DMS53 treated with DMSO at 0.1 percent for 48 hours (cell line): ENCODE measurements around the gene NTRK1.
A peak's percentile ranks its signal among the peaks of the same experiment; 100 is the strongest.

Source experiments
- DNase-seq: peaks from one replicate; lab custom pipeline; 2025; ENCODE audit not compliant: unreplicated experiment; lab: John Stamatoyannopoulos, UW

NTRK1 gene

DNA sequence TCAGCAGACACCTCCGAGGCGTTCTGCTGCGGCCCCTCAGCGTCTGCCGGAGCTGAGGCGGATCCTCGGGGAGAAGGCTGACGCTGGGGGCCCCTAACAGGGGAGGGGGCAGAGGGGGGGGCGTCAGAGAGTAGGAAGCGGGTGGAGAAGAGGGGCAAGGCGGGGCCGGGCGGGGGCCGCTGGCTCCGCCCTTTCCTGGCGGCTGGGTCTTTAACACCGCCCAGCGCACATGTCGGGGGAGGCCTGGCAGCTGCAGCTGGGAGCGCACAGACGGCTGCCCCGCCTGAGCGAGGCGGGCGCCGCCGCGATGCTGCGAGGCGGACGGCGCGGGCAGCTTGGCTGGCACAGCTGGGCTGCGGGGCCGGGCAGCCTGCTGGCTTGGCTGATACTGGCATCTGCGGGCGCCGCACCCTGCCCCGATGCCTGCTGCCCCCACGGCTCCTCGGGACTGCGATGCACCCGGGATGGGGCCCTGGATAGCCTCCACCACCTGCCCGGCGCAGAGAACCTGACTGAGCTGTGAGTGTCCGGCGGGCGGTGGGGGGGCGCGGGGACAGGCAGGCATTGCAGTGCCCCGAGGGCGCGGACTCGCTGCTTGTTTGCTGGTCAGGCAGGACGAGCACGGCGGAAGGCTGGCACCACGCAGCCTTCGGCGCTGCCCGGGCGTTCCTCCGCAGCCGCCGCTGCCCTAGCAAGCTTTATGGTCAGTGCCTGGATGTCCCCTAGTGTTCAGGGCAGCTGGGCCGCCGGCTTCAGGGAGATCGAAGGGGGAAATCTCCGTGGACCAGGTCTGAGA, at the start of gene NTRK1:
Gene NTRK1, plus strand, starts transcription at position 238 of the 796 bp plus-strand sequence. Its CDS starts 70 bp downstream, at position 308.
- DNase-seq = no peak

DNA sequence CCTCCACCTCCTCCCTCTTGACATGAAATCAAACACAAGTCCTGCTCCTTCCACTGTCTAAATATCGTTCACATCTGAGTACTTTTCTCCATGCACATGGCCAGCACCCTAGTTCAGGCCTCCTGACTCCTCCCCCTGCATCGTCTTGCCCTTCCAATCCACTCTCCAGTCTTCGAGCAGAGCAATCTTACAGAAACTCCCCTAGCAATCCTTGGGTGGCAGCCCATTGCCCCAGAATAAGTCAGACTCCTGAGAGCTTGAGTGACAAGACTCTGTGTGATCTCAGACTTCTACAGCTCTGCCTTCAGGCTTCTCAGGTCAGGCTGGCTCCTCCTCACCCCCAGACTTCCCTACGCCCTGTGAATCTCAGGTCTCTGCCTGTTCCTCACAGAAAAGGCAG, 49.5 kb upstream of the NTRK1 start:
- no peak for DNase-seq

DNA sequence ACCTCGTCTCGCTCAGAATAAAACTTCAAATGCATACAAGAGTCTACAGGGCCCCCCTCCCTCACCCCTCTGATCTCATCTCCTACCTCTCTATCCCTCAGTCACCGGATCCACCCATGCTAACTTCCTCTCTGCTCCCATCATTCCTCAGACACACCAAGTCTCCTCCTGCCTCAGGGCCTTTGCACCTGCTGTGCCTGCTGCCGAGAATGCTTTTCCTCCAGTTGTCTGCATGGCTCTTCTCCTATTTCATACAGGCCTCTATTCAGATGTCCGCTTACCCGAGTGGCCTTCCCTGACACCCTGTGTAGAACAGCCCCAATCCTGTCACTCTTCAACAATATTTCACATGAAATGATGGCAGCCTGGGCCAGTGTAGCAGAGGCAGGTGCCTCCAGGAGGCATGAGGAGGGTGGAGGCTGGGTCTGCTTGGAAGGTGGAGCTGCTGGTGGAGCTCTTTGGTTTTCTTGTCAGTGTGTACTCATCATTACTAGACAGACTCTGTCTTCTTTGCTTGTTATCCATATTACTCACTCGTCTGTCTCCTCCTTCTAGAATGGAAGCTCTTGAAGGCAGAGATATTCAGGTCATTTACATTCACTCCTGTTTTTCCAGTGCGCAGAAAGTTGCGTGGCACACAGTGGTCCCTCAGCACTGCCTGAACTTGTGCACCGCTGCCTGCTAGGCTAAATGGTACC, 48.2 kb upstream of the NTRK1 start:
- no peak for DNase-seq

DNA sequence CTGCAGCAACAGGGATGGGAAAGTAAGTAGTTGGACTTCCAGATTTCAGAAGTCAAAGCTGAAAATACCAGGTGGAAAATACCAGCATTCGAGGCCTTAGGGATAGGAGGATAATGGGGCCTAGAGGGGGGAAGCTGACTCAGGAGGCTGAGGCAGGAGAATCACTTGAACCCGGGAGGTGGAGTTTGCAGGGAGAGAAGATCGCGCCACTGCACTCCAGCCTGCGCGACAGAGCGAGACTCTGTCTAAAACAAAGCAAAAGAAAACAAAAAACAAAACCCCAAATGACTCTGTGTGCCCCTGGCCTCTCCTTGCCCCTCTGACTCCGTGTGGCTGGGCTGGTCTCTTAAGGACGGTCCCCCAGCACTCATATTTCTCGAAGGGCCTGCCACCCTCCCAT, 47.4 kb upstream of the NTRK1 start:
- no peak for DNase-seq

DNA sequence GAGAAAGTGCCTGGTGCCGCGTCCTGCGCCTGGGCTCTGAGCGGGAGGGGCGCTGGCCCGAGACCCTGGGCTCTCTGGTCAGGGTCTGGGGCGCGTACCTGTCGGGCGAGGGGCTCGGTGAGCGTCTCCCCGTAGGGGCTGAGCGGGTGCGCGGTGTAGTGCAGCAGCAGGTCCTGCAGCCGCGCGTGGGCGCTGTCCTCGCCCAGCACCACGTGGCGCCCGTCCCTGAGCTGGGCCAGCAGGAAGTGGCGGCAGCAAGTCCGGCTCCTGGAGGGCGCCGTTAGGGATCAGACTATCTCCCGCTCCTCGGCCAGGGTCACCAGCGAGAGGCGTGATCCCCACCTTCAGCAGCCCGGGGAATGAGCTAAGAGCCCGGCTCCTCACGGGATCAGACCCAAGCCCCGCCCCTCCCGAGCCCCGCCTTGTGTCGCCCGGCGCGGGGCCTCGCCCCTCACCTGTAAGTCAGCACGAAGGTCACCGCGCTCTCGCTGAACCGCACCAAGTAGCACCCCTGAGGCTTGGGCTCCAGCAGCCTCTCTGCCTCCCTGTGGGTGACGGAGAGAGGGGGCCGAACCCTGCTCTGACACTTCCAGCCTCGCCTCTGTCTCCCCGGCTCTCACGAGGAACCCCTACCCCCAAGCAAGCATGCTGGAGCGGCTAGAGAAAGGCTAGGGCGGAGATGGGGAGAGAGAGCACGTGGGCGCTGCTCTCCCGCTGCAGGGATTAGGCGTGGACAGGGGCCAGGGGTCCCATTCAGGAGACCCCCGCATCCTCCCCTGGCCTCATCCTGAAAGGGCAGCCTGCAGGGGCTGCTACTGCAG, 46.7 kb upstream of the NTRK1 start:
- DNase-seq = peak; percentile 52

DNA sequence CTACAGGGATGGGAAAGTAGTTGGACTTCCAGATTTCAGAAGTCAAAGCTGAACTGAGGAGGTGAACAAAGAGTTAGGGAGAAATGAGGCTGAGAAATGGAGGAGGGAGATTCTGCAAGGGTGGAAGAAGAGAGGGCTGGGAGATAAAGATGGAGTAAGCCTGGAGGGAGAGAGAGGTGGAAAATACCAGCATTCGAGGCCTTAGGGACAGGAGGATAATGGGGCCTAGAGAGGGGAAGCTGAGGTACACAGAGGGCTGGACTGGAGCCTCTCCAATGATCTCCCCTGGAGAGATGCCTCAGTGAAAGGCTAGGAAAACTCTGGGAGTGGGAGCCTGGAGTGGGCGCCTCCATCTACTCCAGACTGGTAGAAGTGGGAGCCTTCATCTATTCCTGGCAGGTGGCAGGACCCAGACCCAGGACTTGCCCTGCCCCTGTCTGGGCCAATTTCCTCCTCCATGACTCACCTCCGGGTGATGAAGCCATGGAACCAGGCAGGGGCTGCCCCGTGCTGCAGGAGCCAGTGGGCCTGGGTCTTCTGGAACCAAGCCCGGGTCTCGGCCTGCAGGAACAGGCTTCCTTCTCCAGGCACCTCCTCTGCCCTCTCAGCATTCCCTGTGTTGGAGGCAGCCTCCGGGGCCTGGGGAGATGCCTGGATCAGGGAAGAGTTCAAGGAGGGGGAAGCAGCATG, 45.9 kb upstream of the NTRK1 start:
- DNase-seq = no peak

DNA sequence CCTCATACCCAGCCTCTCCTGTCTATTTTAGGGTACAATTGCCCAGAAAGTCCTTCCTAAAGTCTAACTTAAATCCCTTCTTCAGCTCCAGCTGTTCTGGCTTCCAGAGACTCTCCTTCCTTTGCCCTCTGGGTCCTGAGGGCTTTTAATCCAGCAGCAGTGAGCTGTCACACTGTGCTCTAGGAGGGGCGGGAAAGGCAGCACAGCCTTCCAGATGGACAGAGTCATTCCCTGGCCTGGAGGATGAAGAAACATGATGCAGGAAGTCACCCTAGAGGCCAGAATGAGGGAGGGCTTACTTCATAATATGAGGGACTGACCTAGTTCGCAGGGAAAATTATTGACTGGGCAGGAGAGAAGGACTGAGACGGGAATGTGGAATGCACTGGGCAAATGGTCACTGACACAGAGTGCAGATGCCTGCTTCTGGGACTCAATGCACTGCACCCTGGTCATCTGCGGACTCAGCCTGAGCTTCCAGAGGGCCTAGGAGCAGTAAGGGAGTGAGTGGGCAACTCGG, 45.3 kb upstream of the NTRK1 start:
- DNase-seq = no peak

DNA sequence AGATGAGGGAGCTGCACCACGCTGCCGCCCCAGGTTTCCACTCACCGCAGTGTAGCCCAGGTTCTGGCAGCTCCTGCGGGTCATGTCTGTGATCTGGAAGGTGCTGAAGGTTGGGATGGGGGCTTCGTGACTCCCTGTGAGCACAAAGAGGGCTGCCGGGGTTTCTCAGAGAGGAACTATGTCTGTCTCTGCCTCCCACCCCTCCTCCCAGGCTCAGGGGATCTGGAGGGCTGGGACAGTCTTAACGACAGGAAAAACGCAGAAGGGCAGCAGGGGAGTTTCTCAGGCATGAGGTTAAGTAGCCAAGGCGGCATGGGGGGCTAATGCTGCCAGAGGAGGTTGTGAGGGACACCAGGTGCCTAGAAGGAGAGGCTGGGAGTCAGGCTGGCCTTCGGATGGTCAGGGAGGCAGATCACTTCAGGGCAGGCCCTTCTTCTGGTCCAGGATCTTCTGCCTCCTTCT, 44.7 kb upstream of the NTRK1 start:
- no peak for DNase-seq

DNA sequence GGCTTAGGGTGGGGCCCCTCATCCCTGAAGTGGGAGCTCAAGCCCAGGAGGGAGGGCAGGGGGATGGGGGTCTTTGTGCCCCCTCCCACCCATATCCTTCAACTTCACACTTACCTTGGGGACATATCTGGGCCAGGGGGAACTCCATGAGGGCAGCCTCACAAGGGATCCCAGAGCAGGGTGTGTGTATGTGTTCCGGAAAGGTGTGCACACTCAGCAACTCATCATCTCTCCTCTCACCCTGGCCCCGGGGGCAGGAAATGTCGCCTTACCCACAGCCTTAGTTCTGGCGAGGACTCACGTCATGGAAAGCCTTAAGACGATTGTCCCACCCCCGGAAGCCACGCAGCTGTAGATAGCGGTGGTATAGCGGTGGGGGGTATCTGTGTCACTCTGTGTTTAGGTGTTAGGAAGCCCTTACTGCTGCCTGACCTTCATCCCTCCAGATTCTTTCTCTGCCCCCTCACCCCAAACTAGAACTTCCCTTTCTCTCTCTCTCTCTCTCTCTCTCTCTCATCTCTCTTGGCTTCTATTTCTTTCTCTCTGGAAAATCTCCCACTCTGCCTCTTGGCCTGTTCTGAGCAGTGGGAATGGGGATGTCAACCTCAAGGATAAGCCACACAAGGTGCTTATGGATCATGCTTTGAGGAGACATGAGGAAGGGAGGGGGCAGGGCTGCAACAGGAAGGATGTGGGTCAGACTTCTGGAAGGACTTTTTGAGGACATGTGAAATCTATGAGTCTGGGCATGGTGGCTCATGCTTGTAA, 43.9 kb upstream of the NTRK1 start, which contains the start of gene SH2D2A:
Gene SH2D2A, minus strand, starts transcription at position 288 of the 768 bp plus-strand sequence. Its CDS starts 140 bp downstream, at position 148.
- no peak for DNase-seq

DNA sequence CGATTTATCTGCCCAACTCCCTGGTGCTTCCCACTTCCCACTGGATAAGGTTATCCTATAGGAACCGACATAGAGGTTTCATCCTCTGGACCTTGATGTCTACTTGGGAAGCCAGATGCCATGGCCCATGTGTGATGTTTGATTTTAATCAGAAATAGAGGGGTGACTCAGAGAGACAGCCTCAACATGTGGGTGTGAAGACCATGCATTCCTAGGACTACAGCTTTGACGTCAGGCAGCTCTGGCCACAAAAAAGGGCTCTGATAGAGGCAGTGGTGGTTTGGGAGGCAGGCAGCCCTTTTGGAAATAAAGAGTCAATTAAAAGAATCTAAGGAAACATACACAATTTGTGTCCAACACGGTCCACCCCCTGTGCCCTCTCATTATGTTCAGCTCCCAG, 38.9 kb upstream of the NTRK1 start:
- no peak for DNase-seq

DNA sequence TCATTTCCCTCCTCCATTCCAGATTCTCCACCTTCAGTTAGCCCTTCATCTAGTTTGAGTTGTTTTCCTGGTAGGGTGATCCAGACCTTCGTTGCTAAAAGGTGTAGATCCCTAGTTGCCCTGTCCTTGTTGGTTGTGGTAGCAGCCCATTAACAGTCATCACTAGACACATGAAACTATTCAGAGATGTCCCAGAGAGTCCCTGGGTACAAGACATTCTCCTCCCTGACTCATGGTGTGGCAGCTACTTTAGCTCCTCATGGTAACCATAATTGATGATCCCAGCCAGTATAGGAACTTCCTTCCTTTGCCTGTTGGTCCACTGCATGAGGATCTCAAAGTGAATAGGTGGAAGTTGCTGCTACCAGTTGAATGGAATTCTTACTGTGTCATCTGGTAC, 38.0 kb upstream of the NTRK1 start:
- no peak for DNase-seq

DNA sequence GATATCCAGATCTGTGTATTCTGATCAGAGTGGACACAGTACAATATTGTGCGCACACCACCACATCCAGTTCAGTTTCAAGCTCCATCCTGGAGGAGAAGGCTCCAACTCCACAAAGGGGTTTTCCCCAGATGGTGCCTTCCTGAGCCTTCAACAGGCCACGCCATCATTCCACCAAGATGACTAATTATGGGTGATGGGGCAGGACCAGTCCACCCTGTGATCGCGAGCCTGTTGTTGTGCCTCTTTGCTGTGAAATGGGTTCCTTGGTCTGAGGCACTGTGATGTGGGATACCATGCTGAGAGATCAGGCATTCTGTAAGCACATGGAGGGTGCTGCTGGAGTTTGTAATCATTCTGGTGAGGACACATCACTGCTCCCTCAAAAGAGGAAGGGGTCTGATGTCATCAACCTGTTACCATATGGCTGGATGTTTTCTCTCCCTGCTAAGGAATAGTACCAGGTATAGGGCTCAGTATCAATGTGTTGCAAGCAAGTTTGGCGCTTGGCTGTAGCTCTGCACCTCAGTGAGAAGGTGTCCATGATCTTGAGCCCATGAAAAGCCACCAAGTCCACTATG, 37.4 kb upstream of the NTRK1 start:
- DNase-seq = no peak

DNA sequence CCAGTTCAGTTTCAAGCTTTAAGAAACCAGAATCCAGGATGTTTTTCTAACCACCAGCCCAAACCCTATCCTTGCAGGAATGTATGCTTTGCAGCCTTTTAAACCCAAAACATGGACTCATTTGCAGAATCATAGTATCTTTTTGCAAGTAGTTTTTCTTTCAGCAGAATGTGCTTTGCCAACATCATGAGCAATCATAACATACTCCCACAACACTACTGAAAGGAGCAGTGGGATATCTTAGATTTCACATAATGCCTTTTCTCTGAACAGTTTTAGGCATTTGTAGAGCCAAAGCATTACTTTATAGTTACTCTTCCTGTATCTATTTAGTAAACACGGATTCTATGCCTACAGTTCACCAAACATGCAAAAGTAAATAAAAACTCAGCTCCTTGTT, 34.0 kb upstream of the NTRK1 start:
- DNase-seq = no peak

DNA sequence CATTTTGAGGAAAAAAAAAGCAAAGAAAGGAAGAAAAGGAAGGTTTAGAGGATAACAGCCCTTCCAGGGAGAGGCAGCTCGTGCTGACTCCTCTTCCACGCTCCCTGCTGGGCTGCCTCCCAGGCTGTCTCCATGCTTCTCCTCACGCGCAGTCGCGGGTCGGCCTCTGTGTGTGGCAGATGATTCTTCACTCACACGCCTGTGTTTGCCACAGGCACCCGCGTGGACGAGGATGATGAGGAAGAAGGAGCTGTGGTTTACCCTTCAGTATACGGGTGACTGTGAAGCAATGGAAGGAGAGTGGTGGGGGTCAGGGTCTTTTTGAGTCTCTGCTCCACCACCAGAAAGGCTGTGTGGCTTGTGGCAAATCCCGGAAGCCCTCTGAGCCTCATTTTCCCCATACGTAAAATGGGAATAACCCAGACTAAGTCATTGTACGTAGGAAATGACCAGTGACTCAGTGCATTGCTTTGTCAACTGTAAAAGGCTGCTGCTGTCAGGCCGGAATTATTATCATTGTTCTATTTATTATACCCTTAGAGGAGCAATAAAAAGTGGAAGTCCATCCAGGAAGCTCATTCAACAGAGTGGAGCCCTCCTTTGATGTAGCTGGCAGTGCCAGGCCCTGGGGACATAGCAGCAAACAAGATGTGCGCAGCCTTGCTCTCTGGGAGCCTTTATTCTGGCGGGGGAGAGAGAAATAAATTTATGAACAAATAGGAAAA, 32.1 kb upstream of the NTRK1 start:
- DNase-seq = no peak

DNA sequence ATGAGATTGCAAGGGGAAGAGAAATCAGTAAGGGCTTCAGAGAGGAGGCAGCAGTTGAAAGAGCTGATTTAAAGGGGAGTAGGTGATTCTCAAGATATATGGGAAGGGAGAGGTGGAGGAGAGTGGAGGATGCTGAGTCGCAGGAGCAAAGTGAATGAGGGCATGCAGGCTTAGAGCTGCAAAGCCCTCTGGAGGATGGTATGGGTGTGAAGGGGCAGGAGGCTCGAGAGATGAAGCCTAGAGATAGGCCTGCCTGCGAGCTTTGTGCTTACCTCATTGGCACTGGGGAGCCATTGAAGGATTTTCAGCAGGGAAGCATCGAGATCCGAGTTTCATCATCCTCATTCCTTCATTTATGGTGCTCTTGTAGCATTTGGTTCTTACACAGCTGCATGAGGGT, 28.2 kb upstream of the NTRK1 start:
- DNase-seq = no peak

DNA sequence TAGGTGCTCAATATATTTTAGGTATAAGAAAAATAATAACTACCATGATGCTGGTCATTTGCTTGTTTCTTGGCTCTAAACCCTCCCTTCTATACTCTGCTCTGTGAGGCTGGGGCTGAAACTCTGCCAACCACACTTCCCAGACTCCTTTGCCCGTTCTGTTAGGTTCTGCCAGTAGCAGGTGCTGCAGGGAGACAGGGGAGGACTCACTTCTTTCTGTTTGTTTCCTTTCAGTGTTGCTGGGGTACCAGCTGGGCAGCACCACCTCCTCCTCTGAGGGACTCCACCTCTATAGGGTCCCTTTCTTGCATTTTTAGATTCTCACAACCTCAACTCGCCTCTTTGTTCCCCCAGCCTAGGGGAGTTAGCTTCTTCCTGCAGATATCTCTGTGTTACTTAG, 27.1 kb upstream of the NTRK1 start:
- DNase-seq = no peak

DNA sequence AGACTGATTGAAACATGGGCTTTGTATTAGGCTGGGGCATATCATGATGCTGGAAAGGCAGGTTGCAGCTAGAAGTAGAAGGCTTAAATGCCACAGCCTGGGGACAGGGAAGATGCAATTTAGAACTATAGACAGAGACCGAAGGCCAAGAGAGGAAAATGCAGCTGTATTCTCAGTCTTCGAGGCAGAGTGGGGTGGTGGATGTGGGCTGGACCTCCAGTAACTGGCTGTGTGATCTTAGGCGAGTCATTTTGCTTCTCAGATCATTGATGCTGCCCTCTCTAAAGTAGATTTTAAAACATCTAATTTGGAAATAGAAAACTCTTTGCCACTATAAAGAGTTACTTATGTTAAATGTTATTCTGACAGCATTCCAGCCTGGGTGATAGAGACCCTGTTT, 26.3 kb upstream of the NTRK1 start:
- no peak for DNase-seq

DNA sequence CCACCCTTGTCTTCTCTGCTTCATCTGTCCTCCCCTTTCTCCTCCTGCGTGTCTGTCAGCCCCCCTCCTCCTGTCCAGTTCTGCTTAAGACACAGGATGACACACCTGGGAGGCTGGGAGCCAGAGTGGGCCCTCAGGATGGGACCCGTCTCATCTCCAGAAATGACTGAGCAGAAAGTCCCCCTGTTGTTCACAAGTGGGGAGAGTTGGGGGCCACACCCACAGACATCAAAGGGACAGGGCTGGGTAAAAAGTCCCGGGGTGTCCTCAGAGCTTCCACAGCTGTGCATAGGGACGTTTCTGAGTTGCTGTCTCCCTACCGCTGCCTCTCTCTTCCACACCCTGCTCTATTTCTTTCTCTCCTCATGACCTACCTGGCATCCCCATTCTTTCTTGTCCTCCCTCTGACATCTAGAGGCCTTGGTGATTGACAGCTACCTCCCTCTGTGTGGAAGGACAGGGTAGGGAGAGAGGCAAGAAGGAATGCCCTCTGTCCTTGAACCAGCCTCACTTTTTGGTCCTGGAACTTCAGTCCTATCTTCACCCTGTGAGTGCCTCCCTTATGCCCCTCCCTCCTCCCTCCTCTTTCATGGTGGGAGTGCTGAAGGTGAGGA, 24.5 kb upstream of the NTRK1 start:
- DNase-seq = no peak

DNA sequence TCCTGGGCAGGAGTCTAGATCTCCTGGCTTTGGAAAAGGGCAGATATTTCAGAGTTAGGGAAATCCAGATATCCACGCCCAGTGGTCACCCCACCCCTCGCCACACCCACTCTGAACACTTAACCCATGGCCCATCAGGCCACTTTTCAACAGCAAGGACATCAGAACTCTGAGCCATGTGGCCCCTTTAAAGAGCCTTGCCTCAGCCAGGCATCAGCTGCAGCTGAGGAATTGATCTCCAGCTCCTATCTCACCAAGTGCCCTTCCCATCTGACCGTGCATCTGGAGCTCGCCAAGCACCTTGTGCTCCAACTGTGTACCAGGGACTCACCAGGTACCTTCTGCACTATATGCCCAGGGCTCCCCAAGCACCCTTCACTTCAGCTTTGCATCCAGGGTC, 23.8 kb upstream of the NTRK1 start:
- no peak for DNase-seq
